Esophagus squamous epithelium (tissue), 4 donors: ENCODE measurements around the gene FCGR3B.
"Not testable (repeated sequence)": the region's sequence is repeated elsewhere in the genome, so short reads cannot be mapped to it uniquely, and the experiment has no call there.

Experiments used
- POLR2A ChIP-seq, 4 donors: fragments of 450-650 bp; IDR thresholded peaks; one replicate each; pipeline ENCODE4 v1.6.1; 2017; ENCODE audit warnings: antibody characterized with exemption in 4 of 4, mild to moderate bottlenecking in 4 of 4, moderate library complexity in 3 of 4
- TF ChIP-seq, protein P1 (sequence below), 6 experiments: fragments of 450-650 bp in 4 of 6; fragments of 200-600 bp in 2 of 6; sonication (generic) in 2 of 6; IDR thresholded peaks; one replicate each; pipeline ENCODE4 v1.5.1; 2016 to 2019; ENCODE audit warnings: antibody characterized with exemption in 6 of 6, mild to moderate bottlenecking in 4 of 6, moderate library complexity in 4 of 6

DNA sequence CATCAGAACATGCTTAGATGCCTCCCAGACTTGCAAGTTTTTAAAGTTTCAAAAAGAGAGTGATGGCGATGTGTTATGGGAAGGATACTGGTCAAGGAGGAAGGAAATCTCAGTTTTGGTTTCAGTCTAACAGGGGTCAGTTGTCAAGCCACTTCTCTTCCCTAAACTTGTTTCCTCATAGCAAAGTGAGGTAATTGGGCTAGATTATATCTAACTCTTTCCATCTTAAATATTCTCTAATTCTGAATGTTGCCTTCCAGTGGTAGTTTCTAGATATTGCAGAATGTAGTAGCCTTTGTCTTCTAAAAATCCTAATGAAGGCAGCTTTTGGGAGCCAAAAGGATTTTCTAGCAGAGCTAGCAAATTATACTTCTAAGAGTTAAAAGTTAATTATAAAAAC, 11.7 kb upstream of the FCGR3B start:
- TF ChIP-seq, protein P1, sequence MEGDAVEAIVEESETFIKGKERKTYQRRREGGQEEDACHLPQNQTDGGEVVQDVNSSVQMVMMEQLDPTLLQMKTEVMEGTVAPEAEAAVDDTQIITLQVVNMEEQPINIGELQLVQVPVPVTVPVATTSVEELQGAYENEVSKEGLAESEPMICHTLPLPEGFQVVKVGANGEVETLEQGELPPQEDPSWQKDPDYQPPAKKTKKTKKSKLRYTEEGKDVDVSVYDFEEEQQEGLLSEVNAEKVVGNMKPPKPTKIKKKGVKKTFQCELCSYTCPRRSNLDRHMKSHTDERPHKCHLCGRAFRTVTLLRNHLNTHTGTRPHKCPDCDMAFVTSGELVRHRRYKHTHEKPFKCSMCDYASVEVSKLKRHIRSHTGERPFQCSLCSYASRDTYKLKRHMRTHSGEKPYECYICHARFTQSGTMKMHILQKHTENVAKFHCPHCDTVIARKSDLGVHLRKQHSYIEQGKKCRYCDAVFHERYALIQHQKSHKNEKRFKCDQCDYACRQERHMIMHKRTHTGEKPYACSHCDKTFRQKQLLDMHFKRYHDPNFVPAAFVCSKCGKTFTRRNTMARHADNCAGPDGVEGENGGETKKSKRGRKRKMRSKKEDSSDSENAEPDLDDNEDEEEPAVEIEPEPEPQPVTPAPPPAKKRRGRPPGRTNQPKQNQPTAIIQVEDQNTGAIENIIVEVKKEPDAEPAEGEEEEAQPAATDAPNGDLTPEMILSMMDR (IDR thresholded peaks at IDR 0.05) = not testable (repeated sequence)
- TF ChIP-seq POLR2A (IDR thresholded peaks at IDR 0.05) = not testable (repeated sequence)
